Effector memory CD4-positive, alpha-beta T cell (primary cell): ENCODE results near the gene FCRL4.
"Not testable (repeated sequence)": the region's sequence is repeated elsewhere in the genome, so short reads cannot be mapped to it uniquely, and the experiment has no call there.

ENCODE experiments used
- DNase-seq, 3 donors: peaks; one replicate each; pipeline ENCODE4 v3.0.0-alpha.2; 2020
- H3K27ac ChIP-seq: 2 replicates; pipeline ENCODE4 v1.7.0; 2013; ENCODE audit warnings: mild to moderate bottlenecking, low read length, moderate library complexity; ENCODE audit not compliant: insufficient read depth, poor library complexity, severe bottlenecking
- H3K27me3 ChIP-seq: replicated peaks from 2 replicates; pipeline ENCODE4 v1.7.0; 2013; ENCODE audit warnings: mild to moderate bottlenecking, low read length; ENCODE audit not compliant: insufficient read depth, control insufficient read depth, poor library complexity, severe bottlenecking
- H3K36me3 ChIP-seq: 2 replicates; pipeline ENCODE4 v1.7.0; 2013; ENCODE audit warnings: mild to moderate bottlenecking, low read length, moderate library complexity; ENCODE audit not compliant: control insufficient read depth, insufficient read depth
- H3K4me1 ChIP-seq: 2 replicates; pipeline ENCODE4 v1.7.0; 2013; ENCODE audit warnings: low read length, mild to moderate bottlenecking; ENCODE audit not compliant: control insufficient read depth, insufficient read depth, poor library complexity, severe bottlenecking
- H3K4me3 ChIP-seq: 2 replicates; pipeline ENCODE4 v1.7.0; 2013; ENCODE audit warnings: low read length, low read depth, mild to moderate bottlenecking; ENCODE audit not compliant: insufficient read depth, poor library complexity, severe bottlenecking
- H3K9me3 ChIP-seq: 2 replicates; pipeline ENCODE4 v1.7.0; 2013; ENCODE audit warnings: mild to moderate bottlenecking, low read length, moderate library complexity; ENCODE audit not compliant: control insufficient read depth

FCRL4 gene

DNA sequence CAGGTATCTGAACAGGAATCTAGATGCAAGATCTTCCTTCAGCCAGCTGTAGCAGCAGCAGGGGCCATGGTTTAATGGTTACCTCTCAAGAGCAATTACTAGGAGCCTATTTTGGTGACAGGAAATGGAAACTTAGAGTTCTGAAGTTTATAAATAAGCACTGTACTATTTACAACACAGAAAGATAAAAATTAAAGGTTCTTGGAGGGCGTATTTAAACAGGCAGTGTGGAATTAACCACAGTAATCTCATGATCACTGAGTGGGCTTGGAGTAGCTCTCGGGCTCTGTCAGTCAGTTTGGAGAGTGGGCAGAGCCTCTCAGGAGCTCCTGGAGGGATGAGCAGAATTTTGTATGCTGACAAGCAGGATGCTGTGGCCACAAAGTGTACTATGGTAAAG lies 35.4 kb downstream of the FCRL4 start:
- DNase-seq: no peak
- no peaks in the 10 kb centered on the region for H3K4me1 ChIP-seq
- H3K27ac ChIP-seq: no peak overlapping the region

DNA sequence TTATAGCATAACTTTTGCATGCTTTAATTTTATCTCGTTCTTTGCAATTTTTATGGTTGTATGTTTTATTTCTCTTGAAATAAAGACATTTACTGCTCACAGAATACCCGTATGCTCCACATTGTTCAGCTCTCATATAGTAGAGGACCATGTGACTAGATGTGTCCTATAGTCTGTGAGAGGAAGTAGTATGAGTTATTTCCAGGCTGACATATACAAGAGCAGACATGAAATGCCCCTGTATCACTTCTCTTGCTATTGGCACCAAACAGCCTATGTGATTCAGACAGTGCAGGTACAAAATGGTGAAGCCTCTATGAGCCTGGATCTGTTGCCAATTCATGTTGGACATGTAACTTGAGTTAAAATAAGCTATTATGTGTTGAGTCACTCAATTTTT lies 39.8 kb downstream of the FCRL4 start:
- Histone ChIP-seq H3K9me3 (no peaks in the 10 kb centered on the region), H3K4me3 (no peak overlapping the region), H3K27me3 (no peaks in the 10 kb centered on the region), H3K27ac (no peak overlapping the region), H3K4me1 (no peaks in the 10 kb centered on the region), H3K36me3 (no peaks in the 10 kb centered on the region)
- DNase-seq: no peak

More for the DNA sequence above, 35.4 kb downstream of the FCRL4 start:
- no peaks in the 10 kb centered on the region for H3K27me3 ChIP-seq
- H3K9me3 ChIP-seq: no peaks in the 10 kb centered on the region
- no peaks in the 10 kb centered on the region for H3K36me3 ChIP-seq
- H3K4me3 ChIP-seq: no peak overlapping the region

DNA sequence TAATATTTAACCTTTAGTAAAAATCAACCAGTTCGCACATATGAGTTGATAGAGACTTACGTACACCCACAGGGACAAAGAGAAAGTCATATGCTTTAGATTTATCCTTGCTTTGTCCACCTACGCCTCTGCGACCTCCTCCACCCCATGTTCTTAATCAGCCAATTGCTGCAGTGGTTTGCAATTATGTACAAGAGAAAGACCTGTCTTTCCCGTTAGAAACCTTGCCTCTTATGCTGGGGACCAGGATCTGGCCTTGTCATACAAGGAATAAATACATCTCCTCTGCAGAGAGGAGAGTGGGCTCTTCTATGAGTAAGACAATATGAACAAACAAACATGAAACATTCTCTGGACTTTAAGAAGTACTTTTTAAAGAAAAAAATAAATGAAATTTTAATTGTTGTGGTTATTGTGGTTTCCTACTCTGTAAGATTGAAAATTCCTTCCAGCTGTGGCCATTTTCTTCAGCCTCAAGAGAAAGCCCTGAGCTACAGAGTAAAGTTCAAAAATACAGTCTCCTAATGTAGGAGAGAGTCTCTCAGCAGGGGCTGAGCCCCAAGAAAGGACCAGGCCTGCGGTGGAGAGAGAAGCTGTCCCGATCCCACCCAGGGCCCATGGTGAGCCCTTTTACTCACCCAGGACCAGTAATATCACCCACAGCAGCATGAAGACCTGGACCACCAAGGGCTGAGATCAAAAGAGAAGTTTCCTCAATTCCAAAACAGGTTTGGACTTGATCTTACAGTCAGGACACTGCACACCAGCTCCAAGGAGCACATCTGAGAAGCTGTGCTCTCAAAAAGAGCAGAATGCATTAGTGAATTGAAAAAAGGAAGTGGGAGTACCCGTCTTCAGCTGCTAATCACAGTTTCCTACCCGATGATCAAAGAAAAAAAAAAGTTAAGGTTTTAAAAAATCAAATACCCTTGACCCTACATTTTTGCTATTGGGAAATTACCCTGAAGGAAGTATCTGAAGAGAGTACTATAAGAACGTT lies 45.9 kb downstream of the FCRL4 start, which contains the start of gene FCRL5:
FCRL5 (minus strand) TSS at position 822 of the 1,000 bp plus-strand sequence; CDS start at position 669, 153 bp downstream.
- H3K36me3 ChIP-seq: no peaks in the 10 kb centered on the region
- H3K27me3 ChIP-seq: no peaks in the 10 kb centered on the region
- no peak for DNase-seq
- no peak within 1 kb of the TSS for H3K27ac ChIP-seq
- H3K4me1 ChIP-seq: no peaks in the 10 kb centered on the region
- H3K9me3 ChIP-seq: no peaks in the 10 kb centered on the region
- no peak within 1 kb of the TSS for H3K4me3 ChIP-seq

DNA sequence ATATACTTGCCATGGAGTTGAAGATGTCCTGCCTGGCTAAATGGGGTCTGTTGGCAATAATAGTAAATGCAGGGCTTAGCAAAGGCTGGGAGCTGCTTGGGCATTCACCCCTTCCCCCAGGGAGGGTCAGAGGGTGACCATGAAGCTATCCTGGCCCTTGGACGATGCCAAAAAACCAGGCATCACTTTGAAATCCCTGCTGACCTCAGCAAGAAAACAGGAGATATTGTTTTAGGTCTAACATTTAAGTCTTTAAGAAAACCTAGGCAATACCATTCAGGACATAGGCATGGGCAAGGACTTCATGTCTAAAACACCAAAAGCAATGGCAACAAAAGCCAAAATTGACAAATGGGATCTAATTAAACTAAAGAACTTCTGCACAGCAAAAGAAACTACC lies 49.8 kb downstream of the FCRL4 start:
- H3K4me3 ChIP-seq, H3K9me3 ChIP-seq, H3K36me3 ChIP-seq, H3K27me3 ChIP-seq, H3K4me1 ChIP-seq, H3K27ac ChIP-seq, DNase-seq: not testable (repeated sequence)

DNA sequence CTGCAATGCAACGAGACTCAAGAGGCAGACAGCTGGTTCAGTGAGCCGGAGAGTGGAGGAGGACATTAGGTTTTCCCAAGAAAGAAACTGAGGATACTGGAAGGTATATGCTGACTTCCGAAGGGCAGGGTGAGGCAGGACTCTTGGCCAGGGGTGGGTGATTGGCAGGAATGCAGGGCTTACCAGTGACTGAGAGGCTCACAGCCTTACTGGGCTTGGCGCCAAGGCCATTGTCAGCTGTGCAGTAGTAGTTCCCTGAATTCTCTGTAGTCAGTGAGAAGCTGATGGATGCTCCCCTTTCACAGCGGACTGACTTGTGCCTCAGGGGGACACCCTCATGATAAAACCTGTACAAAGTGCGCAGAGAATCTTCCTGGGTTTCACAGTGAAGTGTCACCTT lies 55.2 kb downstream of the FCRL4 start:
- Histone ChIP-seq H3K27me3 (no peaks in the 10 kb centered on the region), H3K4me1 (no peaks in the 10 kb centered on the region), H3K9me3 (no peaks in the 10 kb centered on the region), H3K27ac (no peak overlapping the region), H3K36me3 (no peaks in the 10 kb centered on the region), H3K4me3 (no peak overlapping the region)
- no peak for DNase-seq

DNA sequence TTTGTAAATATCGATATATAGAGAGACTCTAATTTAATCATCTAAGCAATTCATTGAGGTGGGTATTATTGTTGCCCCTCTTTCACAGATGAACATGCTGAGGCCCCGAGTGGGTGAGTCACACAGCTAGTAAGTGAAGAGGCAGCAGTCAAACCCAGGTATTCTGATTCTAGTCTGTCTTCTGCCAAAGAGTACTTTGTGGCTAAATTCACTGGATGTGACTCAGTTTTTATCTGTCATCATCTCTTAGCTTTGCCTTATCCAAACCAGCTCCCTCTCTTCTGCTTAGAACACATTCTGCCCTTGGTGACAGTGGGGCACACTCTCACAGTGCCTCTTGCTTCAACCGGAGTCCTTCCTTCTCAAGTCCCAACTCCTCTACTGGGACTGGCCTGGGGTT lies 57.0 kb downstream of the FCRL4 start:
- DNase-seq: no peak
- H3K4me3 ChIP-seq: no peak overlapping the region

DNA sequence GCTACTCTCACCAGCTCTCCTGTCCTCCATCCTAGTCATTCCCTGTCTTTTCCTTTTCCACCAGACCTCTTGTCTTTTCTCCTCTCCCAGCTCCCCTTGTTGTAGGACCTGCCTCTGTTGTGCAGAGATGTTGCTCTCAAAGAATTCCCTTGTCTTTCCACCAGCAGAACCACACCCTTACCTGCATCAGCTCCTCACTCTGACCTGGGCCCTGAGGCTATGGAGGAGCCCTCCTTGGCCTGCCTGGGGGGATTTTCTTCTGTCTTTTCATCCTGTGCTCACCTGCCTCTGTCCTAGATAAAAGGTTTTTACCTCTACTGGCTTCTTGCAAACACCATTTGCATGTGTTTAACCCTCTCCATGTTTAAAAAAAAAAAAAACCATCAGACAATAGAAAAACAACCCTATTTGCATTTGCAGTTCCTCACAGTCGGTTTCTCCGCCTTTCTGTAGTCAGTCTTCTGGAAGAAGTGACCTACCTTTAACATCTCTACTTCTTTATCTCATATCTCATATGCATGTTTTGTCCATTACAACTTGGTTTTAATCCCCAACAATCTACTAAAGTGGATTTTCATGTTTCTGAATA lies 57.6 kb downstream of the FCRL4 start:
- H3K27me3 ChIP-seq: no peaks in the 10 kb centered on the region
- no peaks in the 10 kb centered on the region for H3K4me1 ChIP-seq
- no peak for DNase-seq
- no peak overlapping the region for H3K27ac ChIP-seq
- H3K4me3 ChIP-seq: no peak overlapping the region
- H3K9me3 ChIP-seq: no peaks in the 10 kb centered on the region
- H3K36me3 ChIP-seq: no peaks in the 10 kb centered on the region

More for the DNA sequence above, 57.0 kb downstream of the FCRL4 start:
- Histone ChIP-seq H3K9me3 (no peaks in the 10 kb centered on the region), H3K27ac (no peak overlapping the region), H3K4me1 (no peaks in the 10 kb centered on the region), H3K27me3 (no peaks in the 10 kb centered on the region), H3K36me3 (no peaks in the 10 kb centered on the region)

DNA sequence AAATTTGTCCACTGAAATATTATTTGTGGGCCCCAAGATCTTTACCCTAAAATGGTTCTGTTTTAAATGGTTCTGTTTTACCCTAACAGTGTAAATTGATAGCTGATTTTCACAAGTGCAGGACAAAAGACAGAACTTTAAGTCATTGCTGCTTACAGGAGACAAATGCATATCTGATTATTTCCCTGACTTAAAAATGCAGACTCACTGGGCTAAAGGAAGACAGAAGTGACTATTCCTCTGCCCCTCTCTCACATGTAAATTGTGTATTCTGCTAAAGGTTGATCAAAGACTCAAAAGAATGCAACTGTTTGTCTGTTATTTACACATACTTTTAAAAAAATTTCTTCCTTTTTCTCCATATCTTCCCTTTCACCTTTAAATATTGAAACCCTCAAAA lies 58.3 kb downstream of the FCRL4 start:
- no peak for DNase-seq
- H3K27ac ChIP-seq: no peak overlapping the region
- no peaks in the 10 kb centered on the region for H3K36me3 ChIP-seq
- H3K27me3 ChIP-seq: no peaks in the 10 kb centered on the region
- H3K9me3 ChIP-seq: no peaks in the 10 kb centered on the region
- H3K4me3 ChIP-seq: no peak overlapping the region
- no peaks in the 10 kb centered on the region for H3K4me1 ChIP-seq

DNA sequence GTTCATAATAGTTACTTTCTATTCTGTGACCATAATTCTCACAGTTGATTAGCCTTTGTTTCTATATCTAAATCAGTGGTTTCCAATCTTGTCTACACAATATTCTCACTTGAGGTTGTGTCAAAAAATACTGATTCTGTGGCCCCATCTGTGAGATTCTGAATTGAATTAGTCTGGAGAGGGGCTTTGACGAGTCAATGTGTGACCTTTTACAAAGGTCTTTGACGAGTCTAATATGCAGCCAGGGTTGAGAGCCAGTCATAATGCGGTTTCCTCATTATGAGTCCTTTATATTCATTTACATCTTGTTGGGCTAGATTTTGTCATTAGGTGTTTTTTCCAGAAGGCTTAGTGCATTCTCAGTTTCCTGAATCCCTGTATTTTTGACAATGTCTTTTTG lies 65.3 kb downstream of the FCRL4 start:
- H3K9me3 ChIP-seq: no peaks in the 10 kb centered on the region
- no peaks in the 10 kb centered on the region for H3K36me3 ChIP-seq
- H3K27ac ChIP-seq: no peak overlapping the region
- DNase-seq: no peak
- no peak overlapping the region for H3K4me3 ChIP-seq
- H3K4me1 ChIP-seq: no peaks in the 10 kb centered on the region
- no peaks in the 10 kb centered on the region for H3K27me3 ChIP-seq
